ENCODE measurements around the gene SMIM44.
"Not testable (repeated sequence)": the region's sequence is repeated elsewhere in the genome, so short reads cannot be mapped to it uniquely, and the experiment has no call there.

SMIM44 gene

GRCh38 chr19:3483226-3483628 lies at the start of gene SMIM44:
Gene SMIM44, minus strand, starts transcription at chr19:3483441. Its CDS starts 38 bp downstream, at chr19:3483403.
- no peak for DNase-seq (ENCODE audit: low read depth)

GRCh38 chr19:3533033-3533432 lies 49.8 kb upstream of the SMIM44 start:
- DNase-seq (ENCODE audit: low read depth), result no peak

- no peak for DNase-seq (ENCODE audit: low read depth)
Measured at GRCh38 chr19:3532154-3532786, 49.0 kb upstream of the SMIM44 start.

GRCh38 chr19:3531716-3532115 lies 48.5 kb upstream of the SMIM44 start:
- no peak for DNase-seq (ENCODE audit: low read depth)

GRCh38 chr19:3530389-3530788 lies 47.1 kb upstream of the SMIM44 start:
- DNase-seq (ENCODE audit: low read depth), result no peak

GRCh38 chr19:3529299-3529698 lies 46.1 kb upstream of the SMIM44 start:
- DNase-seq (ENCODE audit: low read depth), result not testable (repeated sequence)

GRCh38 chr19:3528539-3529211 lies 45.4 kb upstream of the SMIM44 start:
- DNase-seq (ENCODE audit: low read depth), result no peak

GRCh38 chr19:3528080-3528479 lies 44.8 kb upstream of the SMIM44 start:
- no peak for DNase-seq (ENCODE audit: low read depth)

- DNase-seq (ENCODE audit: low read depth), result no peak
Measured at GRCh38 chr19:3527238-3527910, 44.1 kb upstream of the SMIM44 start.

- DNase-seq (ENCODE audit: low read depth), result no peak
Measured at GRCh38 chr19:3526507-3527237, 43.4 kb upstream of the SMIM44 start.

GRCh38 chr19:3524904-3525451 lies 41.7 kb upstream of the SMIM44 start:
- no peak for DNase-seq (ENCODE audit: low read depth)

- no peak for DNase-seq (ENCODE audit: low read depth)
Measured at GRCh38 chr19:3524078-3524842, 41.0 kb upstream of the SMIM44 start.

- no peak for DNase-seq (ENCODE audit: low read depth)
Measured at GRCh38 chr19:3523361-3524077, 40.3 kb upstream of the SMIM44 start.

- DNase-seq (ENCODE audit: low read depth), result no peak
Measured at GRCh38 chr19:3522421-3523360, 39.5 kb upstream of the SMIM44 start.

GRCh38 chr19:3521104-3521445 lies 37.8 kb upstream of the SMIM44 start:
- DNase-seq (ENCODE audit: low read depth), result no peak

GRCh38 chr19:3520166-3521103 lies 37.2 kb upstream of the SMIM44 start:
- DNase-seq (ENCODE audit: low read depth), result no peak

- DNase-seq (ENCODE audit: low read depth), result no peak
Measured at GRCh38 chr19:3519126-3519525, 35.9 kb upstream of the SMIM44 start.

- DNase-seq (ENCODE audit: low read depth), result no peak
Measured at GRCh38 chr19:3518659-3519058, 35.4 kb upstream of the SMIM44 start.

GRCh38 chr19:3518255-3518654 lies 35.0 kb upstream of the SMIM44 start:
- DNase-seq (ENCODE audit: low read depth), result no peak
